GM21381 (cell line): ENCODE measurements around the gene SEMA4D.

ENCODE experiments used
- ATAC-seq: cut with Tn5 transposase; IDR thresholded peaks from one replicate; pipeline ENCODE4 v1.9.1; 2021; ENCODE audit warnings: mild to moderate bottlenecking, moderate library complexity; ENCODE audit not compliant: unreplicated experiment

Gene SEMA4D

GRCh38 chr9:89391585-89391984 is 106.3 kb downstream of the SEMA4D start:
- ATAC-seq: no peak

GRCh38 chr9:89390578-89391116 is 107.3 kb downstream of the SEMA4D start:
- no peak for ATAC-seq

DNA sequence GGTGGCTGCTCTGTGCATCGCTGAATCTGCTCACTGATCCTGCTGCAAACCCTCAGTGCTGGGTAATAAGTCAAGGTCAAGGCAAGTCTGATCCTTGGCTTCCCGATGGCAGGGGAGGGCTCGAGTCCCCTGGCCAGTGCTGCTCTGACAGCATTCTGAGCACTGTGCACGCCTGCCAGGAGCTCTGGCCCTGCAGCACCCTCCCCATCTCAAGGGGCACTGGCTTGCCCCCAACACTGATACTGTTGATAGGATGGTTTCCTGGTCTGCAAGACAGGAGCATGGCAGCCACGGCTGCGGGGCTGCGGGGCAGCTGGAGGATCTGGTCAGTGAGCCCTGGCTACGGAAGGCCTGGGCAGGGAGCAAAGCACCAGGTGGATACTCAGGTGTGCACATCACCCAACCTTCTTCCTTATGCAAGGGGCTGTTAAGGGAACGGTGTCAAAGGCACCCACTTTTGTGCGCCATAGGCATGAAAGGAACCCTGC is 107.8 kb downstream of the SEMA4D start:
- no peak for ATAC-seq

- no peak for ATAC-seq
Measured at GRCh38 chr9:89388868-89389177, 109.1 kb downstream of the SEMA4D start.

GRCh38 chr9:89388084-89388867 is 109.6 kb downstream of the SEMA4D start:
- ATAC-seq: no peak

DNA sequence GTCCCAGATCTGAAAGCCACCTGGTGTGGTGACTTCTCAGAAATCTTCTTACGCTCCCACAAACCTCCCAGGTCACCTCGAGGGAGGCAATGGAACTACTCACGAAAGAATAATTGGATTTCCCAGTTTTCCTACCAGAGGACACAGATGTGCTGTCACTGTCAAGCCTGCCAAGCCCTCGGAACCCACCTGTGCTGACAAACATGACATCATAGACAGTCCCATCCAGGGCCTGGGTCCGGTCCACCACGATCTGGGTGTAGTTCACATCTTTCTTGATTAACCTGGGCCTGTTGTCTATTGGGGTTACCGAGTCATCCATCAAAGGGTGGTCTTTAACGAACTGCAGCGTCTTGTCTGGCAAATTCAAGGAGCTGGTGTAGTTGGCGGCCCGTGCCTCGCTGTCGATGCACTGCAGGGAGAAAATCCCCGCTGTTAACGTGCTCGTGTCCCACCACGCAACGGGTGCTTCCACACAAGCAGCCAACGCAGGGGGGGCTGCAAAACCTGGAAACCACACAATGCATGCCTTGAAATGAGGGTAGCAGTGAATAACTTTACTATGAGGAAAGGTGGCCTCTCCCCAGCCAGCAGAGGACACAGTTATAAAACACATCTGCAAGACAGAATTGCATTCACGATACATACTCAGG is 110.6 kb downstream of the SEMA4D start:
- ATAC-seq: no peak

GRCh38 chr9:89386797-89387196 is 111.1 kb downstream of the SEMA4D start:
- ATAC-seq: no peak

DNA sequence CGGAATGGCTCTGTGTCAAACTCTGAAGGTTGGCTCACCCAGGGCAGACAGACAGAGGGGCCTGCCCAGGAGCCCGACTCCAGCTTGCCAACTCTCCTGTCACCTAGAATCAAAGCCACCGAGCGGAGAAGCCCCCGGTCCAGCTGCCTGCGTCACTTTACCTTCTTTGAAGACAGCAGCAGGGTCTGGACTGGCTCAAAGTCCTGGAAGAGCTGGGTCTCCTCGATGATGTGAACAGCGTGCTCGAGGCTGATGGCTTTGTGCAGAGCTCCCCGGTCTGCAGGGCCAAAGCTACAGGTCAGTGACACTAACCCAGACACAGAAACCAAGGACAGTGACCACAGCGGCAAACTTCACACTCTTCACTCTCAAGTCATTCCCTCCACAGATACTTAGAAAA is 111.7 kb downstream of the SEMA4D start:
- no peak for ATAC-seq

DNA sequence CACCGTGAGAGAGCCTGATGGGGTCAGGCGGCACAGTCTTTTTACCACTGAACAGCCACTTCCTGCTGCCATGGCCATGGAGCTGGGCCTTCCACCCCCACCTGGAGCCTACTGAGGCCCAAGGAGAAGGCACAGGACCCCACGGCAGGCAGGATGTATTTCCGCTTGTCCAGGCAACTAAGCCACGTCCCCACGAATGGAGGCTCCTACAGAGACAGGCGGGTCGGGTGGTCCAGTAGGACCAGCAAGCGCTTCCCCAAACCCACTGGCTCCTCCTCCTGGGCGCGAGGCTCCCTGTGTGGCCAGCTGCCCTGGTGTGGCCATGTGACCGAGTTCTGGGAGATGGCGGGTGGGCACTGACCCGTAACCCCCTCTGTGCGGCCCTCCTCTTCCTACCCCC is 113.1 kb downstream of the SEMA4D start:
- no peak for ATAC-seq

DNA sequence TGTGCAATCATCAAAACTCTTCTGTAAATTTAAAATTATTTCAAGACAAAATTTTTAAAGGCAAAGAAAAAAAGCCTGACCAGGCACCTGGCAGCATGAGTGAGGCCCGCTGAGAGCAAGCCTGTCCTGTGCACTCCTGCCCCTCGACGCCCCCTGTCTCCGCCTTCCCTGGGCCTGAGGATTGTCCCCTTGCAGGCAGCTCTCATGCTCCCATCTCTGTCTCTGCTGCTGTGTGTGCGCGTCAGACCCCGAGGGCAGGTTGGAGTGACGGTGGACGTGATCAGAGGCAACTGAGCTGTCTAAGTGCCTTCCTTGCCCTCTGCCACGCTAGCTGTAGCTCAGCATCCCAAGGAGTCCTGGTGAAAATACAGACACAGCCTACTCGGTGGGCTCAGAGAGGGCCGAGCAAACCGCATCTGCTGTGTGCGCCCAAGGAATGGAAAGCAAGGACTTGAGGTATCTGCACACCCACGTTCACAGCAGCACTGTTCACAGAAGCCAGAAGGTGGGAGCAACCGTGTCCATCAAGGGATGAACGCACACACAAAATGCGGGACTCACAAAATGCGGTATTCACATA is 114.1 kb downstream of the SEMA4D start:
- ATAC-seq: no peak

DNA sequence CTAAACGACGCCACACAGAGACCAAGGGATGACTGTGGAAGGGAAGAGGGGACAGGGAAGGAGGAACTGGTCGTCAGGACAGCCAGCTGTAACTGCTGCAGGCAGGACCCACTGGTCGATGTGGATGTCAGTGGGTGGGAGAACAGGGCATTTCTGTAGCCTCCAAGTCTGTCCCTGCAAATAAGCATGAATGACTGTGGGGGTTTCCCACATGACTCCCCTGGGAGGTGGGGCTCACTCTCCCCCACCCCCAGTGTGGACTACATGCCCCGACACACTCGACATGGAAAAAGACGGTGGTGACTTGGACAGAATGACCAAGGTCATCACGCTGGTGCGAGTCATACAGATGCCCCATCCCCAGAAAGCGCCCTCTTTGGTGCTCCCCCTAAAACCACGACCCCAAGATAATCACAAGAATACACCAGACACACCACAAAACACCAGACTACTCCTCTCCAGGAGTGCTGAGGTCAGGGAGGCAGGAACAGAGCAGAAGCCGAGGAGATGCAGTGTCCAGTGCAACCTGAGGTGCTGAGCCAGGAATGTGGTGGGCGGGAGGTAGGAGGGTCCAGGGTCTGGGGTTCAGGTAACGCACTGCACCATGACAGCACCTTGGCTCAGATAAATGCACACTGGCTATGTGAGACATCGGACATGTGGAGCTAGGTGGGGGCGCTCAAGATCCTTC is 114.7 kb downstream of the SEMA4D start:
- no peak for ATAC-seq

DNA sequence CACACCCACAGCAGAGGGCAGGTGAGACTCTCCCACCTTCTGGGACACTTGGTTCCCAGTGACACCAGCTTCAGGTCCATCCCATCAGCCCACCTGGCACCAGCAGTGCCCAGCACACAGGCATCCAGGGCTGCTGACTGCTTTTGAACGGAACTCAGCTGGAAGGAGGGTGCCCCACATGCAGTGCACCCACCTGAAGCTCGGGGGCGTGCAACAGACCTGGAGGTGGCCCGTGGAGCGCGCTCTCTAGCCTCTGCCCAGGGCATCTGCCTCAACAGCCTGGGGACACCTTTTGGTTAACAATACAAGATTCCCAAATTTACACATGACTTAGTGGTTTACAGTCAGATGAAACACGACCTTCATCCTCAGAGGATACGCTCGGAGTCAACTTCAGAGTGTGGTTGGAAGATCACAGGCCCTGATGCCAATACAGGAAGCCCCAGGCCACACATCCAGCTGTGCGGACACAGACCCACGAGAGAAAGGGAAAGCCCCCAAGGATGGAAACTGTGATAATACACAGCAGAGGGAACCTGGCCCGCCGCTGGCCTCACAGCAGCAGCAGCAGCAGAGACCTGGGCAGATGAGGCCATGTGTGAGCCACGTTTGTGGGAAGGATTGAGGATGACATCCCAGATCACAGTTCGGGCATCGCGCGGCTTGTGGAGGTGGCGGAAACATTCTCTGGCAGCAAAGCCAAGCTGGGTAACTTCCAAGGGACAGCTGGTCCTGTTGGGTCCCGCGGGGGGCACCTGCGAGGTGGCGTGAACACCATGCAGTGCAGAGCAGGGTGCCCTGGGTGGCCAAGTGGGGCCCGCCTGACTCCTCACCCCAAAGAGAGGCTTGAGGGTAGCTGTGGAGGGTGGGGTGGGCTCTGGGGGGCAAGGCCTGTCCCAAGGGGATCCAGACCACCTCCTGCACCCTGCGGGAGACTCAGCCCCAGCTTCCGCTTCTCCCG is 115.6 kb downstream of the SEMA4D start:
- ATAC-seq: no peak

- ATAC-seq: no peak
Measured at GRCh38 chr9:89381308-89381609, 116.7 kb downstream of the SEMA4D start.

- no peak for ATAC-seq
Measured at GRCh38 chr9:89380437-89381307, 117.2 kb downstream of the SEMA4D start.

- ATAC-seq: no peak
Measured at GRCh38 chr9:89379508-89380115, 118.3 kb downstream of the SEMA4D start.

DNA sequence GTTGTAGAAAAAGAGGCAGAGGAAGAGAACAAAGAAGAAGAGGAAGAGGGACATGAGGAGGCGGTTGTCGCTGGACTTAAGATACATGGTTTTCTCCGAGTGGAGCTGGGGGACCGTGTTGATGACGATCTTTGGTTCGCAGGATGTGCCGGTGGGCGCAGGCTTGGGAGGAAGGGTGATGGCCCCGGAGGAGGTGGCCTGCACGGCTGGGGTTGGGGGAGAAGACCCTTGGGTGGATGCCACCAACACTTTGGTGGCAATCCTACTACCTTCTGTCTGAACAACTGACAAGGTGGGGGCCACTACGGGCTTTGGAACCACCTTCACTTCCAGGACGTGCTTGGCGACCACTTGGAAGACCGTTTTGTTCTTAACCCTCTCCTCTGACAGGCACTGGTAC is 118.9 kb downstream of the SEMA4D start:
- ATAC-seq: no peak

- no peak for ATAC-seq
Measured at GRCh38 chr9:89378541-89378940, 119.4 kb downstream of the SEMA4D start.

- ATAC-seq: no peak
Measured at GRCh38 chr9:89377411-89377810, 120.5 kb downstream of the SEMA4D start.

GRCh38 chr9:89376741-89377351 is 121.1 kb downstream of the SEMA4D start:
- ATAC-seq: no peak
